H9 (cell line): ENCODE results near the gene DYNLRB2. TPM values are rescaled to one million over a fixed set of nuclear protein-coding genes. Genes with fewer than 3 reads are reported as not detected.

ENCODE experiments used
- DNase-seq: peaks from one replicate; pipeline ENCODE4 v3.0.0-alpha.2; 2017
- H2AFZ ChIP-seq: one replicate; pipeline ENCODE4 v1.6.1; 2013; ENCODE audit warnings: mild to moderate bottlenecking, low read length, control low read depth, moderate library complexity
- H2AK5ac ChIP-seq: 2 replicates; pipeline ENCODE4 v1.6.1; 2013; ENCODE audit warnings: low read length, control low read depth, mixed read lengths; ENCODE audit not compliant: insufficient read length
- H2BK120ac ChIP-seq: one replicate; pipeline ENCODE4 v1.6.1; 2013; ENCODE audit warnings: low read depth, mild to moderate bottlenecking, low read length, control low read depth, inconsistent platforms; ENCODE audit not compliant: poor library complexity, severe bottlenecking
- H2BK12ac ChIP-seq: 2 replicates; pipeline ENCODE4 v1.6.1; 2013; ENCODE audit warnings: low read length, control low read depth, mixed read lengths, low read depth; ENCODE audit not compliant: insufficient read length
- H2BK15ac ChIP-seq: 2 replicates; pipeline ENCODE4 v1.6.1; 2013; ENCODE audit warnings: low read depth, low read length, control low read depth
- H2BK20ac ChIP-seq: one replicate; pipeline ENCODE4 v1.6.1; 2013; ENCODE audit warnings: low read depth, mild to moderate bottlenecking, low read length, control low read depth, inconsistent platforms; ENCODE audit not compliant: poor library complexity, severe bottlenecking
- H2BK5ac ChIP-seq: 2 replicates; pipeline ENCODE4 v1.6.1; 2013; ENCODE audit warnings: low read length, control low read depth, mixed read lengths; ENCODE audit not compliant: insufficient read length
- H3K14ac ChIP-seq: 2 replicates; pipeline ENCODE4 v1.6.1; 2013; ENCODE audit warnings: low read length, control low read depth; ENCODE audit not compliant: insufficient read depth
- H3K18ac ChIP-seq: 2 replicates; pipeline ENCODE4 v1.6.1; 2013; ENCODE audit warnings: low read depth, mild to moderate bottlenecking, mixed read lengths, low read length, control low read depth; ENCODE audit not compliant: insufficient read length
- H3K23ac ChIP-seq: 2 replicates; pipeline ENCODE4 v1.6.1; 2013; ENCODE audit warnings: low read length, control low read depth, mixed read lengths, low read depth; ENCODE audit not compliant: insufficient read length
- H3K23me2 ChIP-seq: 2 replicates; pipeline ENCODE4 v1.6.1; 2013; ENCODE audit warnings: low read depth, mild to moderate bottlenecking, mixed read lengths, low read length, control low read depth; ENCODE audit not compliant: insufficient read length, poor library complexity, severe bottlenecking
- H3K27ac ChIP-seq: 2 replicates; pipeline ENCODE4 v1.5.1; 2013; ENCODE audit warnings: low read length, control low read depth, mixed read lengths, low read depth; ENCODE audit not compliant: insufficient read length
- H3K27me3 ChIP-seq: 2 replicates; pipeline ENCODE4 v1.6.1; 2013; ENCODE audit warnings: low read length, control low read depth, inconsistent platforms; ENCODE audit not compliant: insufficient read depth
- H3K4ac ChIP-seq: 2 replicates; pipeline ENCODE4 v1.6.1; 2013; ENCODE audit warnings: low read depth, mild to moderate bottlenecking, control low read depth, inconsistent platforms, low read length, moderate library complexity
- H3K4me1 ChIP-seq: 2 replicates; pipeline ENCODE4 v1.6.1; 2013; ENCODE audit warnings: low read length, control low read depth, inconsistent platforms; ENCODE audit not compliant: insufficient read depth
- H3K4me2 ChIP-seq: 2 replicates; pipeline ENCODE4 v1.6.1; 2013; ENCODE audit warnings: low read length, control low read depth, mixed read lengths; ENCODE audit not compliant: insufficient read length, insufficient read depth
- H3K56ac ChIP-seq: 2 replicates; pipeline ENCODE4 v1.6.1; 2013; ENCODE audit warnings: low read depth, mild to moderate bottlenecking, mixed read lengths, low read length, control low read depth; ENCODE audit not compliant: insufficient read length
- H3K79me1 ChIP-seq: 2 replicates; pipeline ENCODE4 v1.6.1; 2013; ENCODE audit warnings: low read depth, mild to moderate bottlenecking, moderate library complexity, low read length, control low read depth, inconsistent platforms; ENCODE audit not compliant: insufficient read depth, poor library complexity, severe bottlenecking
- H3K79me2 ChIP-seq: 2 replicates; pipeline ENCODE4 v1.6.1; 2013; ENCODE audit warnings: low read length, control low read depth, inconsistent platforms; ENCODE audit not compliant: insufficient read depth
- H3K9ac ChIP-seq: 2 replicates; pipeline ENCODE4 v1.6.1; 2013; ENCODE audit warnings: low read length, control low read depth, mixed read lengths; ENCODE audit not compliant: insufficient read length; ENCODE audit errors: extremely low read depth
- H3K9me3 ChIP-seq: one replicate; pipeline ENCODE4 v1.6.1; 2013; ENCODE audit warnings: low read depth, low read length, inconsistent platforms; ENCODE audit not compliant: control insufficient read depth
- H3T11ph ChIP-seq: one replicate; pipeline ENCODE4 v1.6.1; 2013; ENCODE audit warnings: mild to moderate bottlenecking, low read length, control low read depth, inconsistent platforms
- H4K20me1 ChIP-seq: one replicate; pipeline ENCODE4 v1.6.1; 2013; ENCODE audit not compliant: control insufficient read depth, insufficient read length, insufficient read depth
- H4K5ac ChIP-seq: 2 replicates; pipeline ENCODE4 v1.6.1; 2013; ENCODE audit warnings: low read depth, mild to moderate bottlenecking, mixed read lengths, low read length, control low read depth; ENCODE audit not compliant: insufficient read length
- H4K8ac ChIP-seq: replicated peaks from 2 replicates; pipeline ENCODE4 v1.6.1; 2013; ENCODE audit warnings: low read length, control low read depth, mixed read lengths, low read depth; ENCODE audit not compliant: insufficient read length
- H4K91ac ChIP-seq: 2 replicates; pipeline ENCODE4 v1.6.1; 2013; ENCODE audit warnings: low read depth, mild to moderate bottlenecking, moderate library complexity, mixed read lengths, low read length, control low read depth; ENCODE audit not compliant: insufficient read length
- H3K27ac Mint-ChIP-seq, 3 experiments: 2 replicates in 2 of 3; 3 replicates in 1 of 3; pipeline ENCODE4 v1.8.0; 2020 to 2021; ENCODE audit warnings: mixed read lengths in 3 of 3, mild to moderate bottlenecking in 1 of 3, moderate library complexity in 1 of 3
- H3K27me3 Mint-ChIP-seq: 2 replicates; pipeline ENCODE4 v1.8.0; 2021; ENCODE audit warnings: low read depth, mild to moderate bottlenecking, moderate library complexity, mixed read lengths
- H3K36me3 Mint-ChIP-seq, 3 experiments: 2 replicates in 2 of 3; 3 replicates in 1 of 3; pipeline ENCODE4 v1.8.0; 2020 to 2021; ENCODE audit warnings: low read depth in 3 of 3, mixed read lengths in 3 of 3; ENCODE audit not compliant: insufficient read depth in 1 of 3
- H3K4me1 Mint-ChIP-seq, 2 experiments: 2 replicates each; pipeline ENCODE4 v1.8.0; 2020; ENCODE audit warnings: mixed read lengths in 2 of 2
- H3K4me3 Mint-ChIP-seq, 2 experiments: 2 replicates in 1 of 2; 3 replicates in 1 of 2; pipeline ENCODE4 v1.8.0; 2020 to 2021; ENCODE audit warnings: mild to moderate bottlenecking in 2 of 2, mixed read lengths in 2 of 2, moderate library complexity in 1 of 2
- H3K9me3 Mint-ChIP-seq, 2 experiments: 2 replicates in 1 of 2; 3 replicates in 1 of 2; pipeline ENCODE4 v1.8.0; 2020; ENCODE audit warnings: mild to moderate bottlenecking in 2 of 2, mixed read lengths in 2 of 2, moderate library complexity in 1 of 2
- WGBS: extraction: QIAGEN DNeasy Blood & Tissue Kit; methylation state at CpG from one replicate; pipeline ENCODE4 v1.1.7; 2013; ENCODE audit warnings: missing lambda C conversion rate, low lambda C conversion rate, mixed read lengths; ENCODE audit not compliant: insufficient read length; ENCODE audit errors: extremely low coverage; 5-methylcytosine and 5-hydroxymethylcytosine counted together
- total RNA-seq: library from RNA; stranded (reverse); gene quantifications from 2 replicates; pipeline ENCODE4 v1.2.1, GENCODE V29; 2021
- TF ChIP-seq, protein P1 (sequence below): fragments of 200-600 bp; sonication (generic); conservative IDR thresholded peaks from 3 replicates; pipeline ENCODE4 v1.8.0; 2021; ENCODE audit warnings: antibody characterized with exemption, mild to moderate bottlenecking

DYNLRB2 gene
- total RNA-seq, 1 experiment from 2014 or later: not detected

DNA sequence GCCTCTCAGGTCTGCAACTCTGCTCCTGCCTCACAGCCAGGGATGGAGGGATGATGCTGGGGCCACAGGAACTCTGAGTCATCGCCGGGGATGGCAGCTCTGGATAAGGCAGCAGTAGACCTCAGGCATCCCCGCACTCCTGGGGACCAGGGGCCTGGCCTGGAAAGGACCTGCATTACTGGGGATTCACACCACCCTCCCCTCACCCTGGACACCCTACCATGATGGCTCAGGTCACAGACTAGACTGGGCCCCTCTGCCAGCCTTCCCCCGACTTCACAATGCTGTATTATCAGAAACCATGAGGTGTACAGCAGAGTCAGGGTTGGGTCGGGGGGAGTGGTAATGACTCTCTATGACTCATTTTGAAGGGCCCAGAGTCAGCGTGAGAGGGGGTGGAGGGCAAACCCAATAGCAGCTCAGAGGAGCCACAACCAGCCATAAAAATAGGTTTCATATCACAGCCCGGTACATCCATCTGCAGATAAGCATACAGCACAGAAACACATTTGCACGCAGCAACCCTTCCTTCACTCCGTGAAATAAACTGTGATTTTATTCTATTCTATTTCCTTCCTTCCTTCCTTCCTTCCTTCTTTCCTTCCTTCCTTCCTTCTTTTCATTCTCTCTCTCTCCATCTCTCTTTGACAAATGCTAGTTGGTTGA is 28.8 kb downstream of the DYNLRB2 start:
- Mint-ChIP-seq H3K36me3 (no peaks in the 10 kb centered on the region; a peak in 1 of 7 replicates), H3K4me1 (peaks cover 0 to 3% of the 10 kb centered on the region in 2 experiments; a peak in 1 of 4 replicates), H3K27ac (no peak overlapping the region), H3K4me3 (no peak overlapping the region; a peak in 1 of 5 replicates), H3K9me3 (peaks cover 5 to 24% of the 10 kb centered on the region in 2 experiments), H3K27me3 (peaks cover 2% of the 10 kb centered on the region)
- Histone ChIP-seq H2BK20ac (no peak overlapping the region), H3K79me2 (no peaks in the 10 kb centered on the region), H3K27ac (no peak overlapping the region), H4K5ac (no peak overlapping the region), H2BK120ac (no peak overlapping the region), H2AFZ (no peak overlapping the region), H3K4ac (no peak overlapping the region), H3K4me2 (no peak overlapping the region), H3K27me3 (no peaks in the 10 kb centered on the region), H4K20me1 (no peaks in the 10 kb centered on the region), H3K4me1 (peaks cover 4% of the 10 kb centered on the region; the same call in 1 of the 2 replicates), H2AK5ac (no peak overlapping the region), H2BK12ac (no peak overlapping the region), H3K23me2 (no peaks in the 10 kb centered on the region), H4K91ac (no peak overlapping the region), H3K9ac (no peak overlapping the region), H2BK5ac (no peak overlapping the region), H4K8ac (no peak overlapping the region), H3K9me3 (no peaks in the 10 kb centered on the region), H3K18ac (no peak overlapping the region), H3K56ac (no peak overlapping the region), H3K14ac (no peak overlapping the region; the same call in 1 of the 2 replicates), H3K23ac (no peak overlapping the region), H2BK15ac (no peak overlapping the region), H3K79me1 (no peaks in the 10 kb centered on the region), H3T11ph (no peak overlapping the region)
- WGBS: no CpG with 5 or more reads among the region's 9 CpGs
- TF ChIP-seq, protein P1, sequence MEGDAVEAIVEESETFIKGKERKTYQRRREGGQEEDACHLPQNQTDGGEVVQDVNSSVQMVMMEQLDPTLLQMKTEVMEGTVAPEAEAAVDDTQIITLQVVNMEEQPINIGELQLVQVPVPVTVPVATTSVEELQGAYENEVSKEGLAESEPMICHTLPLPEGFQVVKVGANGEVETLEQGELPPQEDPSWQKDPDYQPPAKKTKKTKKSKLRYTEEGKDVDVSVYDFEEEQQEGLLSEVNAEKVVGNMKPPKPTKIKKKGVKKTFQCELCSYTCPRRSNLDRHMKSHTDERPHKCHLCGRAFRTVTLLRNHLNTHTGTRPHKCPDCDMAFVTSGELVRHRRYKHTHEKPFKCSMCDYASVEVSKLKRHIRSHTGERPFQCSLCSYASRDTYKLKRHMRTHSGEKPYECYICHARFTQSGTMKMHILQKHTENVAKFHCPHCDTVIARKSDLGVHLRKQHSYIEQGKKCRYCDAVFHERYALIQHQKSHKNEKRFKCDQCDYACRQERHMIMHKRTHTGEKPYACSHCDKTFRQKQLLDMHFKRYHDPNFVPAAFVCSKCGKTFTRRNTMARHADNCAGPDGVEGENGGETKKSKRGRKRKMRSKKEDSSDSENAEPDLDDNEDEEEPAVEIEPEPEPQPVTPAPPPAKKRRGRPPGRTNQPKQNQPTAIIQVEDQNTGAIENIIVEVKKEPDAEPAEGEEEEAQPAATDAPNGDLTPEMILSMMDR: no peak
- no peak for DNase-seq
